Hematopoietic multipotent progenitor cell treated with erythropoietin and hydrocortisone succinate and interleukin-3 and kit ligand, for 15 days (in vitro differentiated cells): Measurements from ENCODE around the gene CCNL2.
"Not testable (repeated sequence)": the region's sequence is repeated elsewhere in the genome, so short reads cannot be mapped to it uniquely, and the experiment has no call there.

Source experiments
- DNase-seq: peaks from one replicate; pipeline ENCODE4 v3.0.0-alpha.2; 2015; ENCODE audit warnings: low spot score

The CCNL2 gene

GRCh38 chr1:1432274-1432950 is 33.3 kb upstream of the CCNL2 start:
- no peak for DNase-seq

- no peak for DNase-seq
These were observed 32.7 kb upstream of the CCNL2 start for GRCh38 chr1:1431845-1432273.

GRCh38 chr1:1430992-1431844 is 32.1 kb upstream of the CCNL2 start:
- no peak for DNase-seq

DNA sequence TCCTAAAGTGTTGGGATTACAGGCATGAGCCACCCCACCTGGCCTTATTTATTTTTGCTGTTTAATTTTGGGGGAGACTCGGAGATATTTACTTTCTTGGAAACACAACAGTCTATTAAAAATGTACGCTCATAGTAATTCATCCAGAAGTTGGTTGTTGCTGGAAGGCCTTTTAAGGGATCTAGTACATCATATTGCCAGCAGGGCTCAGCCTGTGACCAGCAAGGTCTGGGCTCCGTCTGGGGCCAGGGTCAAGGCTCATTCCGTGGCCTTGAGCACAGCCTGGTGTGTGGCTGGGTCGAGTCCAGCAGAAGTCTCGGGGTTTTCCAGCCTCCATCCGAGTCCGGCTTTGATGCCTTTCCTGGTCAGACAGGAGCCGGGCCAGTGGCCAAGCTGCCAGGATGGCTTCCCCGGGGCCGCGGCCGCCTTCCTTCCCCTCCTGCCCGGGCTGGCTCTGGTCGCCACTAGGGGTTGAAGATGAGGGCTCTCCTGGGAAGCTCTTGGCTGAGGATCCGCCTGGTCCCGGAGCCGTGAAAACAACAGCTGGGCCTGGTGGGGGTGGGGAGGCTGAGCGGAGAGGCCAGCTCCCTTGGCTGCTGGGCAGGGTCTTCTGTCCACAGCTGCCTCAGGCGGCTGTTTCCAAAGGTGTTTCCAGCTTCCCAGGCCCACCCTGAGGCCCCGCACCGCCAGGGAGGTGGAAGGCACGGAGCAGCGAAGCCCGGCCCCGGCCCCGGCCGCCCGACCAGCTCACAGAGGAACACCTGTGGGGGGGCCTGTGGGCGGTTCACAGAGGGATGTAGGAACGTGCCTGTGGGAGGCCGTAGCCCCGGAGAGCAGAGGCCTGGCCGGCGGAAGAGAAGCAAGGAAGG is 31.2 kb upstream of the CCNL2 start:
- DNase-seq: no peak

GRCh38 chr1:1429671-1430073 is 30.5 kb upstream of the CCNL2 start:
- DNase-seq: no peak

- DNase-seq: not testable (repeated sequence)
These were observed 29.8 kb upstream of the CCNL2 start for GRCh38 chr1:1428967-1429366.

DNA sequence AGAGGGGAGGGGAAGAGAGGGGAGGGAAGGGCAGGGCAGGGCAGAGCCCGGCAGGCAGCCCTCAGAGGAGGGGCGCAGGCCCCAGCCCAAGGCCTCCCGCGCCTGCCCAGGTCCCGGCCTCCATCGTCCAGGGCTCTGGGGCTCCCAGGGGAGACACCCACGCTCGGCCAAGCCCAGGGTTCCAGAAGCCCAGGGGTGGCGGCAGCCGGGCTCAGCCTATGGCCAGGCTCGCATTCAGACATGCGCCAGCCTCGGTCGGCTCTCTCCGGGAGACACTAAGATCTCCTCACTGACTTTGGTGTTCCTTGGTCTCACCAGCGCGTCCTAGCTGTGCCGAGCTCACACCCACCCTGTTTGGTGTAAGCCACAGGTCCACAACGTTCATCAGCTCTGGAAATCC is 29.0 kb upstream of the CCNL2 start:
- DNase-seq: no peak

DNA sequence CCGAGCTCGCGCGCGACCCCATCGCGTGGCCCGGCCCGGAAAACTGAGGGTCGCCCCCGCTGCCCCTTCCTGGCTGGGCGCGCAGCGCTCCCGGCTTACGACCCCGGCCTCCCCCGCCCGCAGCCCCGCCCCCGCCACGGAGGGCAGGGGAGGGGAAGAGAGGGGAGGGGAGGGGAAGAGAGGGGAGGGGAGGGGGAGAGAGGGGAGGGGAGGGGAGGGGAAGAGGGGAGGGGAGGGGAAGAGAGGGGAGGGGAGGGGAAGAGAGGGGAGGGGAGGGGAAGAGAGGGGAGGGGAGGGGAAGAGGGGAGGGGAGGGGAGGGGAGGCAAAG is 28.6 kb upstream of the CCNL2 start:
- no peak for DNase-seq

- DNase-seq: no peak
These were observed 28.1 kb upstream of the CCNL2 start for GRCh38 chr1:1427106-1427819.

DNA sequence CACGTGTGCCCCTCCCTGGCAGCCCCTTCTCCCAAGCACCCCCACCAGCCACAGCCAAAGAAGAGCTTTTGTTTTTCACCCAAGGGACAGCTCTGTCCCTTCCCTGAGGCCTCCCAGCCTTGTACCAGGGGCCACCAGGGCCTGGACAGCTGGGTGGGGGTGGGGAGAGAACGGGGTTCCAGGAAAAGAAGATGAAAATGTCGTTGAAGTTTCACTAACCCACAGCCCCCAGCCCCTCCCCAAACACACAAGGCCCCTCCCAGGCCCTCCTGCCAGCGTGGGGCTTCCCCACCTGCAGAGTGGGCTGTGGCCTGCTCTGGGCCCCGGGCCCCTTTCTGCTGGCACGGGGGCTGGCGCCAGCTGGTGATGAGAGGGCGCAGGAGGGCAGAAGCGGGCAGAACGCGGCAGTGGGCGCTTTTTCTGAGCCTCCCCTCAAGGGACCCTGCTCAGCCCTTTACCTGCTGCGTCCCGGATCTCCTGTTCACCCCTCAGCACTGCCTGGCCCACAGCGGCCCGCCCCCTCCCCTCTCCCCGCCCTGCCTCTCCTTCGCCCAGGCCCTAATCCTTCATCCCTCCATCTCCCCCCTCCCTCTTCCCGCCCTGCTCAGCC is 27.5 kb upstream of the CCNL2 start:
- no peak for DNase-seq

GRCh38 chr1:1425753-1426495 is 26.8 kb upstream of the CCNL2 start:
- no peak for DNase-seq

DNA sequence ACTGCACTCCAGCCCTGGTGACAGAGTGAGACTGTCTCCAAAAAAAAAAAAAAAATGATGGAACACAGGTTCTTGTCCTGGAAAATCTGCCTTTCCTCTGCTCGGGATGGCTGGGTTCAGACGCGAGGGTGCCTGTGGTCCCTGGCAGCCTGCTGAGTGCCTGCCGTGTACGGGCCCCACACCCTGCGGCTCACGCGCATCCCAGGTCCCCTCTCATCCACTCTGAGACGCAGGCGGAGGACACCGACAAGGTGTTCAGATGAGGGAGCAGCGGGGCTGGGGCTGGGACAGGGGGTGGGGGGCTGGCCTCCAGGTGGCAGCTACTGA is 26.3 kb upstream of the CCNL2 start:
- DNase-seq: no peak

DNA sequence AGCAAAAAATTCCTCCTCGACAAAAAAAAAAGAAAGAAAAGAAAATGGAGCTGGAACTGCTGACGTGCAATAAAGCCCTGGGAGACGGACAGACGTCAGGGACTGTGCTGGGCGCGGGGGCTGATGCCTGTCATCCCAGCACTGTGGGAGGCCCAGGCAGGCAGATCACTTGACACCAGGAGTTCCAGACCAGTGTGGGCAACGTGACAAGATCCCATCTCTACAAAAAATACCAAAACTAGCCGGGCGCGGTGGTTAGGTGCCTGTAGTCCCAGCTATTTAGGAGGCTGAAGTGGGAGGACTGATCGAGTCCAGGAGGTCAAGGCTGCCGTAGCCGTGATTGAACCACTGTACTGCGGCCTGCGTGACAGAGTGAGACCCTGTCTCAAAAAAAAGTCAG is 25.6 kb upstream of the CCNL2 start:
- DNase-seq: no peak

DNA sequence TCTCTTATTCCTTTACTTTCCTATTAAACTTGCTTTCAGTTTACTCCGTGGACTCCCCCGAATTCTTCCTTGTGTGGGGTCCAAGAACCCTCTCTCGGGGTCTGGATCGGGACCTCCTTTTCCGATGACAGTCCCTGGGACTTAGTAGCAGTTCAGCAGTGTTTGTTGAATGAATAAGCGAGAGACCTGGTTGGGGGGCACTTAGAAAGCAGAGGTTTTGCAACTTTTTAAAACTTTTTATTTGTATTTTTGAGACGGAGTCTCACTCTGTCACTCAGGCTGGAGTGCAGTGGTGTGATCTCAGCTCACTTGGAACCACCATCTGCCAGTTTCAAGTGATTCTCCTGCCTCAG is 24.1 kb upstream of the CCNL2 start:
- no peak for DNase-seq

DNA sequence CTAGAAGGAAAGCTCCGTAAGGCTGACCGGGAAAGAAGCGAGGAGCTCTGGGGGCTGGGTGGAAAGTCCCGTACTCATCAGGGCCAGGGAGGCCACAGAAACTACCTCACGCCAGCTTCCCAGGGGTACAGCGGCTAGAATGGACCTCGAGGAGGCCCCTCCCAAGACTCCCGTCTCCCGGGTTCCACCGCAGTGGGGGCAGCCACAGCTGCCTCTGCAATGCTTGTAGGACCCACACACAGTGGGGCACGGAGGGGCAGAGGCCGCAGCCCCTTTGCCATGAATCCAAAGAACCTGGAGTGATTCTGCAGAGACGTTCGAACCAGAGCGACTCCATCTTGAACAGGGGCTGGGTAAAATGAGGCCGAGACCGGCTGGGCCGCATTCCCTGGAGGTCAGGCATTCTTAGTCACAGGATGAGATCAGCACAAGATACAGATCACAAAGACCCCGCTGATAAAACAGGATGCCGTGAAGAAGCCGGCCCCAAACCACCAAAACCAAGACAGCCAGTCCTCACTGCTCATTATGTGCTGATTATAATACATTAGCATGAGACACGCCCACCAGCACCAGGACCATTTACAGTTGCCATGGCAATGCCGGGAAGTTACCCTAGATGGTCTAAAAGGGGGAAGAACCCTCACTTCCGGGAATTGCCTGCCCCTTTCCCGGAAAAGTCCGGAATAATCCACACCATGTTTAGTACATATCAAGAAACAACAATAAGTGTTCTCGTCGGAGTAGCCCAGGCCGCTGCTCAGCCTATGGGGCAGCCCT is 23.5 kb upstream of the CCNL2 start:
- no peak for DNase-seq

GRCh38 chr1:1421907-1422464 is 22.9 kb upstream of the CCNL2 start:
- DNase-seq: no peak

DNA sequence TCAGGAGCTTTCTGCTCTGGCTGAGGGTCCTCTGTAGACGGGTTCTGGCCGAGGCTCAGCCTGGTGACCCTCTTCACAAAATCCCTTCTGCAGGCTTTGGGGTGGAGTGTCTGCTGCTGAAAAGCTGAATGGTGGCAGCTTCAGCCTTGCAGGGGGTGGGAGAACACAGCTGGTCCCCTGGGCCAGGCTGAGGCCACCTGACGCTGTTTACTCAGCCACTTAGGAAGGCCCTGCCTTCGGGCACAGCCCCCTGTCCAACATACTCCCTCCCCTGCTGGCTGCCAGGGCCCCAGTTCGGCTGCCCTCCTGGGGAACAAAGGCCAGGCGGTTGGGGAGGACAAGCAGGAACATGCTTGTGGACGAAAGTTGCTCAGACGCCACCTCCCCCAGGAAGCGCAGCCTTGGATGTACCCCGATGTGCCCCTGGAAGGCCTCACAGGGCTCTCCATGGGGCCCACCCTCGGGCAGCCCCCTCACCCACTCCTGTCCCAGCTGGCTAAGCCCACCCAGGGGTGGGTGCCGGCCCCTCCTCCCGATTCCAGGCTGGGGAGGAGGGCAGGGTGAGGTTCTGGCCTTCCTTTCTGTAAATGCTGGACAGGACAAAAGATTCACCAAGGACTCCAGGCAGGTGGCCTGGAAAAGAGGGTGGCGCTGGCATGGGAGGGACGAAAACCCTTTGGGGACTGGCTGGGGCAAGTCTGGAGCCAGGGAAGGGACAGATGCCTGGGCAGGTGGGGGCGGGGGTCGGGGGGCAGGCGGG is 22.2 kb upstream of the CCNL2 start, which contains the start of gene ANKRD65:
TSS of gene ANKRD65 (minus strand) at position 130 of the 760 bp plus-strand sequence. CDS start 271 bp downstream, outside the sequence.
- no peak for DNase-seq

DNA sequence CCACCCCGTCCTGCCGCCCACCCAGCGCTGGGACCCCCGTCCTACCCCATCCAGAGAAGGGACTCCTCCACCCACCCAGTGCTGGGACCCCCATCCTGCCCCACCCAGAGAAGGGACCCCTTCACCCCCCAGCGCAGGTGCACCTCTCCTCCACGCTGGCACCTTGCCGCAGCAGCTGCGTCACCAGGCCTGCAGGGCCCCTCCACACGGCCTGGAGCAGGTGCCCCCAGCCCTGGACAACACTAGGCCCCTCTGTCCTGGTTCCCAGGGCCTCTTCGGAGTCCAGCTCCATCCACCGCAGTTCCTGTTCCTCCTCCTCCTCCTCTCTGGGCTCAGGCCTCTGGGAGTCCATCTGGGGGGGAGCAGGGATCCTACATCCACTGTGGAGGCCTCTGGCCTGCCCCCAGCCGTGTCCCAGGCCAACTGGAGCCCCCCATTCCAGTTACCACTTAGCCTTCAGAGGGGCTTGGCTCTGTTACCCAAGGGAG is 21.6 kb upstream of the CCNL2 start:
- no peak for DNase-seq
